K562 (cell line): ENCODE measurements around the gene DAAM1. TPM values are rescaled to one million over a fixed set of nuclear protein-coding genes. Genes with fewer than 3 reads are reported as not detected.
A peak's percentile ranks its signal among the peaks of the same experiment; 100 is the strongest.

Experiments
- BCOR ChIP-seq: fragments of 450-650 bp; IDR thresholded peaks from 2 replicates; pipeline ENCODE4 v1.6.1; 2016
- CCNT2 ChIP-seq: IDR thresholded peaks from 2 replicates; pipeline ENCODE4 v1.6.1; 2011; ENCODE audit warnings: borderline replicate concordance, low read depth, mild to moderate bottlenecking, moderate library complexity, mixed read lengths, low read length; ENCODE audit not compliant: insufficient read length; ENCODE audit errors: extremely low read depth
- DPF2 ChIP-seq: fragments of 450-650 bp; IDR thresholded peaks from 2 replicates; pipeline ENCODE4 v1.6.1; 2016
- HLTF ChIP-seq: fragments of 450-650 bp; IDR thresholded peaks from 2 replicates; pipeline ENCODE4 v1.6.1; 2016
- NONO ChIP-seq, 2 experiments: fragments of 200-400 bp in 1 of 2; fragments of 450-650 bp in 1 of 2; formaldehyde crosslinking in 1 of 2; IDR thresholded peaks; 2 replicates each; pipeline ENCODE4 v1.6.1; 2017; ENCODE audit warnings: low read depth in 2 of 2, mild to moderate bottlenecking in 2 of 2, moderate library complexity in 2 of 2, low read length in 1 of 2
- POLR3A ChIP-seq: IDR thresholded peaks from 2 replicates; pipeline ENCODE4 v1.6.1; 2011; ENCODE audit warnings: borderline replicate concordance, mild to moderate bottlenecking, moderate library complexity; ENCODE audit not compliant: insufficient read length, insufficient read depth; ENCODE audit errors: extremely low read depth
- SNRNP70 ChIP-seq: fragments of 200-400 bp; formaldehyde crosslinking; optimal IDR thresholded peaks from 2 replicates; pipeline ENCODE3; 2017; ENCODE audit warnings: low read depth, low read length
- YY1 ChIP-seq, 3 experiments: IDR thresholded peaks; 2 replicates each; pipeline ENCODE4 v1.6.1; 2011; ENCODE audit warnings: low read length in 2 of 3, mild to moderate bottlenecking in 2 of 3, moderate library complexity in 2 of 3, borderline replicate concordance in 1 of 3, control low read depth in 1 of 3, low read depth in 1 of 3; ENCODE audit not compliant: insufficient read depth in 3 of 3, insufficient replicate concordance in 2 of 3, control insufficient read depth in 1 of 3, insufficient read length in 1 of 3; ENCODE audit errors: extremely low read depth in 1 of 3
- ZNF778 ChIP-seq: fragments of 450-650 bp; formaldehyde crosslinking; IDR thresholded peaks from 2 replicates; pipeline ENCODE4 v1.4.0; 2020; ENCODE audit warnings: mild to moderate bottlenecking, moderate library complexity
- polyA plus RNA-seq, 8 experiments: library from polyadenylated mRNA; depleted of rRNA in 4 of 8; stranded (reverse) in 5 of 8; unstranded in 3 of 8; fragments of >200 nt; fragmentation: Nextera tagmentation in 2 of 8; fragmentation: Illumina TruSeq in 1 of 8; extraction: Ambion mirVana in 2 of 8; extraction: Trizol in 1 of 8; gene quantifications; 2 replicates each; pipeline versions ENCODE4 v1.2.1 to v1.2.3, GENCODE V29; 2011 to 2014; ENCODE audit warnings: inconsistent platforms in 1 of 8, missing spikeins in 1 of 8
- total RNA-seq, 7 experiments: library from RNA; depleted of rRNA in 6 of 7; stranded (reverse); fragments of >200 nt in 6 of 7; fragmentation: Illumina TruSeq in 2 of 7; extraction: Trizol in 2 of 7; gene quantifications; 2 replicates each; pipeline versions ENCODE4 v1.2.1 to v1.2.3, GENCODE V29; 2011 to 2021; ENCODE audit warnings: low replicate concordance in 1 of 7
- TF ChIP-seq, protein P1 (sequence below): fragments of 250-450 bp; sonication (Bioruptor Pico); IDR thresholded peaks from 2 replicates; pipeline ENCODE4 v1.8.0; 2021; ENCODE audit warnings: moderate library complexity, mild to moderate bottlenecking, inconsistent platforms
- TF ChIP-seq, protein P2 (sequence below): sonication (generic); IDR thresholded peaks from 2 replicates; pipeline ENCODE4 v1.6.1; 2016
- TF ChIP-seq, protein P3 (sequence below): fragments of 450-650 bp; formaldehyde crosslinking; IDR thresholded peaks from 2 replicates; pipeline ENCODE4 v1.4.0; 2022; ENCODE audit warnings: mild to moderate bottlenecking, moderate library complexity
- TF ChIP-seq, protein P4 (sequence below): fragments of 250-450 bp; sonication (Bioruptor Pico); IDR thresholded peaks from 2 replicates; pipeline ENCODE4 v1.5.0; 2021
- TF ChIP-seq, protein P5 (sequence below): fragments of 250-450 bp; sonication (Bioruptor Pico); IDR thresholded peaks from 2 replicates; pipeline ENCODE4 v1.4.0; 2020
- TF ChIP-seq, protein P6 (sequence below): sonication (generic); formaldehyde crosslinking; IDR thresholded peaks from 2 replicates; pipeline ENCODE4 v1.8.0; 2022; ENCODE audit warnings: mild to moderate bottlenecking, missing genetic modification reagents, borderline replicate concordance
- TF ChIP-seq, protein P7 (sequence below), 3 experiments: fragments of 200-800 bp in 1 of 3; sonication (Bioruptor generic) in 1 of 3; sonication (generic) in 1 of 3; formaldehyde crosslinking in 1 of 3; IDR thresholded peaks; 2 replicates each; pipeline versions ENCODE4 v1.6.1 to v1.8.0; 2016 to 2022; ENCODE audit warnings: mild to moderate bottlenecking in 2 of 3, missing compliant biosample characterization in 2 of 3, missing genetic modification characterization in 2 of 3, missing genetic modification reagents in 1 of 3
- TF ChIP-seq, protein P8 (sequence below): IDR thresholded peaks from 2 replicates; pipeline ENCODE4 v1.6.1; 2014; ENCODE audit warnings: antibody characterized with exemption

Gene DAAM1
- total and polyA plus RNA-seq, 9 of the 15 experiments (the other 6 are each of a cell fraction or from before 2014, with no cell fraction given): 3.6 to 11.6 (median 6.7) TPM

DNA sequence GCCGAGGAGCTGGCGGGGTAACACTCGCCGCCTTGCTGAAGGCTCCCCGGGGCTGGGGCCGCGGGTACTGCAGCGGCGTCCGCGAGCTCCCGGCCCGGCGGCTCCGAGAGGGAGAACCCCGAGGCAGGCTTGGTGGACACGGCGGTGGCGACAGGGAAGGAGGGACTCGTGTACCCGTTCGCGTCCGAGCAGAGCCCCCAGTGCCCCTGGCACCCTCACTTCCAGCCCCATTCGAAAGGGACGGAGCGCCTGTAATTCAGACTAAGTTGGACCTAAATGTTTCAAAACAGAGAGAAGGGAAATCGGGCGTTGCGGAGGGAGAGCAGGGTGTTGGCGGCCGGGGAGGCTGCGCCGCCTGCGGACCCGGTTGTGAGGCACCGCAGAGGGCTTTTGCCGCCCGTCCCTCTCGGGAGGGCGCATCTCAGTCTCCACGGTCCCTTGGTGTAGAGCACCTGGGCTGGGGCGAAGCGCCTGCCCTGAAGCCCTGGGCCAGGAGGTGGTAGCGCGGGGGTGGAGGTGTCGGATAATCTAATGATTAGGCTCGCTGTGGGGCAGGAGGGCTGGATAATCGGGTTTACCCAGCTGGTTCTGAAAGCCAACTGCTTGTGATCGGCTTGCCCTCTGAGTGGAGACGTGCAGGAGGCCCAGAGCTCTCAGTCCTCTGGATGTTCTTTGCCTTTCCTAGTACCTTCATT is 771 bp downstream of the DAAM1 start (continued):
- TF ChIP-seq, protein P1, sequence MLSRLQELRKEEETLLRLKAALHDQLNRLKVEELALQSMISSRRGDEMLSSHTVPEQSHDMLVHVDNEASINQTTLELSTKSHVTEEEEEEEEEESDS (CRISPR knock-in tag): no peak
- TF ChIP-seq NONO (IDR thresholded peaks at IDR 0.05; ENCODE audit: low read depth in 2 of 2, low read length in 1 of 2) (no peak), POLR3A (no peak), ZNF778 (CRISPR knock-in tag) (no peak), YY1 (IDR thresholded peaks at IDR 0.05; ENCODE audit: borderline replicate concordance in 1 of 3, control insufficient read depth in 1 of 3, extremely low read depth in 1 of 3, insufficient read depth in 3 of 3, insufficient read length in 1 of 3, insufficient replicate concordance in 2 of 3, low read depth in 1 of 3, low read length in 2 of 3) (no peak), HLTF (no peak), CCNT2 (peak; percentile 16), SNRNP70 (no peak), BCOR (no peak), DPF2 (no peak)
- TF ChIP-seq, protein P2, sequence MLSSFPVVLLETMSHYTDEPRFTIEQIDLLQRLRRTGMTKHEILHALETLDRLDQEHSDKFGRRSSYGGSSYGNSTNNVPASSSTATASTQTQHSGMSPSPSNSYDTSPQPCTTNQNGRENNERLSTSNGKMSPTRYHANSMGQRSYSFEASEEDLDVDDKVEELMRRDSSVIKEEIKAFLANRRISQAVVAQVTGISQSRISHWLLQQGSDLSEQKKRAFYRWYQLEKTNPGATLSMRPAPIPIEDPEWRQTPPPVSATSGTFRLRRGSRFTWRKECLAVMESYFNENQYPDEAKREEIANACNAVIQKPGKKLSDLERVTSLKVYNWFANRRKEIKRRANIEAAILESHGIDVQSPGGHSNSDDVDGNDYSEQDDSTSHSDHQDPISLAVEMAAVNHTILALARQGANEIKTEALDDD: peak; percentile 53; the same call in 1 of the 2 replicates
- TF ChIP-seq, protein P3, sequence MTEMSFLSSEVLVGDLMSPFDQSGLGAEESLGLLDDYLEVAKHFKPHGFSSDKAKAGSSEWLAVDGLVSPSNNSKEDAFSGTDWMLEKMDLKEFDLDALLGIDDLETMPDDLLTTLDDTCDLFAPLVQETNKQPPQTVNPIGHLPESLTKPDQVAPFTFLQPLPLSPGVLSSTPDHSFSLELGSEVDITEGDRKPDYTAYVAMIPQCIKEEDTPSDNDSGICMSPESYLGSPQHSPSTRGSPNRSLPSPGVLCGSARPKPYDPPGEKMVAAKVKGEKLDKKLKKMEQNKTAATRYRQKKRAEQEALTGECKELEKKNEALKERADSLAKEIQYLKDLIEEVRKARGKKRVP: no peak
- TF ChIP-seq, protein P4, sequence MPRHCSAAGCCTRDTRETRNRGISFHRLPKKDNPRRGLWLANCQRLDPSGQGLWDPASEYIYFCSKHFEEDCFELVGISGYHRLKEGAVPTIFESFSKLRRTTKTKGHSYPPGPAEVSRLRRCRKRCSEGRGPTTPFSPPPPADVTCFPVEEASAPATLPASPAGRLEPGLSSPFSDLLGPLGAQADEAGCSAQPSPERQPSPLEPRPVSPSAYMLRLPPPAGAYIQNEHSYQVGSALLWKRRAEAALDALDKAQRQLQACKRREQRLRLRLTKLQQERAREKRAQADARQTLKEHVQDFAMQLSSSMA (CRISPR knock-in tag): no peak
- TF ChIP-seq, protein P5, sequence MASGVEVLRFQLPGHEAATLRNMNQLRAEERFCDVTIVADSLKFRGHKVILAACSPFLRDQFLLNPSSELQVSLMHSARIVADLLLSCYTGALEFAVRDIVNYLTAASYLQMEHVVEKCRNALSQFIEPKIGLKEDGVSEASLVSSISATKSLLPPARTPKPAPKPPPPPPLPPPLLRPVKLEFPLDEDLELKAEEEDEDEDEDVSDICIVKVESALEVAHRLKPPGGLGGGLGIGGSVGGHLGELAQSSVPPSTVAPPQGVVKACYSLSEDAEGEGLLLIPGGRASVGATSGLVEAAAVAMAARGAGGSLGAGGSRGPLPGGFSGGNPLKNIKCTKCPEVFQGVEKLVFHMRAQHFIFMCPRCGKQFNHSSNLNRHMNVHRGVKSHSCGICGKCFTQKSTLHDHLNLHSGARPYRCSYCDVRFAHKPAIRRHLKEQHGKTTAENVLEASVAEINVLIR (CRISPR knock-in tag): no peak
- TF ChIP-seq, protein P6, sequence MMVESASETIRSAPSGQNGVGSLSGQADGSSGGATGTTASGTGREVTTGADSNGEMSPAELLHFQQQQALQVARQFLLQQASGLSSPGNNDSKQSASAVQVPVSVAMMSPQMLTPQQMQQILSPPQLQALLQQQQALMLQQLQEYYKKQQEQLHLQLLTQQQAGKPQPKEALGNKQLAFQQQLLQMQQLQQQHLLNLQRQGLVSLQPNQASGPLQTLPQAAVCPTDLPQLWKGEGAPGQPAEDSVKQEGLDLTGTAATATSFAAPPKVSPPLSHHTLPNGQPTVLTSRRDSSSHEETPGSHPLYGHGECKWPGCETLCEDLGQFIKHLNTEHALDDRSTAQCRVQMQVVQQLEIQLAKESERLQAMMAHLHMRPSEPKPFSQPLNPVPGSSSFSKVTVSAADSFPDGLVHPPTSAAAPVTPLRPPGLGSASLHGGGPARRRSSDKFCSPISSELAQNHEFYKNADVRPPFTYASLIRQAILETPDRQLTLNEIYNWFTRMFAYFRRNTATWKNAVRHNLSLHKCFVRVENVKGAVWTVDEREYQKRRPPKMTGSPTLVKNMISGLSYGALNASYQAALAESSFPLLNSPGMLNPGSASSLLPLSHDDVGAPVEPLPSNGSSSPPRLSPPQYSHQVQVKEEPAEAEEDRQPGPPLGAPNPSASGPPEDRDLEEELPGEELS (CRISPR knock-in tag): no peak
- TF ChIP-seq, protein P7, sequence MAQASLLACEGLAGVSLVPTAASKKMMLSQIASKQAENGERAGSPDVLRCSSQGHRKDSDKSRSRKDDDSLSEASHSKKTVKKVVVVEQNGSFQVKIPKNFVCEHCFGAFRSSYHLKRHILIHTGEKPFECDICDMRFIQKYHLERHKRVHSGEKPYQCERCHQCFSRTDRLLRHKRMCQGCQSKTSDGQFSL (CRISPR knock-in tag; IDR thresholded peaks at IDR 0.05): no peak
- TF ChIP-seq, protein P7 (tag; IDR thresholded peaks at IDR 0.05): no peak
- TF ChIP-seq, protein P8, sequence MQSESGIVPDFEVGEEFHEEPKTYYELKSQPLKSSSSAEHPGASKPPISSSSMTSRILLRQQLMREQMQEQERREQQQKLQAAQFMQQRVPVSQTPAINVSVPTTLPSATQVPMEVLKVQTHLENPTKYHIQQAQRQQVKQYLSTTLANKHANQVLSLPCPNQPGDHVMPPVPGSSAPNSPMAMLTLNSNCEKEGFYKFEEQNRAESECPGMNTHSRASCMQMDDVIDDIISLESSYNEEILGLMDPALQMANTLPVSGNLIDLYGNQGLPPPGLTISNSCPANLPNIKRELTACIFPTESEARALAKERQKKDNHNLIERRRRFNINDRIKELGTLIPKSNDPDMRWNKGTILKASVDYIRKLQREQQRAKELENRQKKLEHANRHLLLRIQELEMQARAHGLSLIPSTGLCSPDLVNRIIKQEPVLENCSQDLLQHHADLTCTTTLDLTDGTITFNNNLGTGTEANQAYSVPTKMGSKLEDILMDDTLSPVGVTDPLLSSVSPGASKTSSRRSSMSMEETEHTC: no peak
